Measurements from ENCODE around the gene PRG2.

DNA sequence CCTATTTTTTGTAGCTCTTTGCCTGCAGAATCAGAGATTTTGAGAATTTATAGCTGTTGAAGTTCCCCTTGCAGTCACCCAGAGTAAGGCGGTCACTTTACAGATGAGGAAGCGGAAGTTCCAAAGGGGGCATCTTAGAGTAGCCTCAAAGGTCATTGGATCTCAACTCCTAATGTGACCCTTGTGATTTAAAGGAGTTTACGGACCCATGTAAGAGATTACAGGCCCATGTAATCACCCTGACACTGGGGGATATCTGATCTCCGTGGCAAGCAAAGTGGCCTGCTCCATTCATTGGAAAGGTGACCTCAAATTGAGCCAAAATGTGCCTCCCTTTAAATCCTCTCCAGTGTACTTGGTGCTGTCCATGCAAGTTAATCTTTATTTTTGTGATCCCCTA, 36.6 kb downstream of the PRG2 start:
- TF ChIP-seq, protein P1, sequence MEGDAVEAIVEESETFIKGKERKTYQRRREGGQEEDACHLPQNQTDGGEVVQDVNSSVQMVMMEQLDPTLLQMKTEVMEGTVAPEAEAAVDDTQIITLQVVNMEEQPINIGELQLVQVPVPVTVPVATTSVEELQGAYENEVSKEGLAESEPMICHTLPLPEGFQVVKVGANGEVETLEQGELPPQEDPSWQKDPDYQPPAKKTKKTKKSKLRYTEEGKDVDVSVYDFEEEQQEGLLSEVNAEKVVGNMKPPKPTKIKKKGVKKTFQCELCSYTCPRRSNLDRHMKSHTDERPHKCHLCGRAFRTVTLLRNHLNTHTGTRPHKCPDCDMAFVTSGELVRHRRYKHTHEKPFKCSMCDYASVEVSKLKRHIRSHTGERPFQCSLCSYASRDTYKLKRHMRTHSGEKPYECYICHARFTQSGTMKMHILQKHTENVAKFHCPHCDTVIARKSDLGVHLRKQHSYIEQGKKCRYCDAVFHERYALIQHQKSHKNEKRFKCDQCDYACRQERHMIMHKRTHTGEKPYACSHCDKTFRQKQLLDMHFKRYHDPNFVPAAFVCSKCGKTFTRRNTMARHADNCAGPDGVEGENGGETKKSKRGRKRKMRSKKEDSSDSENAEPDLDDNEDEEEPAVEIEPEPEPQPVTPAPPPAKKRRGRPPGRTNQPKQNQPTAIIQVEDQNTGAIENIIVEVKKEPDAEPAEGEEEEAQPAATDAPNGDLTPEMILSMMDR (conservative IDR thresholded peaks at IDR 0.05): no peak
- TF ChIP-seq ZFX (IDR thresholded peaks at IDR 0.05): no peak

Data from C4-2B (cell line).